K562 (cell line): ENCODE data around the gene EIF3J. TPM values are rescaled to one million over a fixed set of nuclear protein-coding genes. Genes with fewer than 3 reads are reported as not detected.

ENCODE experiments used
- ATAC-seq: fragments of 200-7000 bp; cut with Tn5 transposase; 3 replicates; pipeline ENCODE4 v1.9.1; 2020; ENCODE audit warnings: moderate library complexity
- BruUV-seq: library from RNA; stranded (reverse); fragments of 400-500 nt; replicated peaks from 2 replicates; lab custom pipeline; 2021; lab: Mats Ljungman, UMichigan
- CTCF ChIA-PET: fragments of 300-600 bp; formaldehyde crosslinking; extraction: SDS; loops from one replicate; lab custom pipeline; 2021; ENCODE audit warnings: low intra/inter-chr PET ratio; lab: Yijun Ruan, JAX
- POLR2A ChIA-PET: fragments of 300-600, 350-650 bp; sonication (Branson Sonifier 250); formaldehyde crosslinking; extraction: SDS; loops from one replicate; lab custom pipeline; 2021; ENCODE audit warnings: antibody characterized with exemption, inconsistent platforms; lab: Yijun Ruan, JAX
- DNase-seq, 4 experiments: peaks; one replicate each; pipeline versions ENCODE4 v3.0.0 to v3.0.0-alpha.2; 2011 to 2018; ENCODE audit warnings: low spot score in 3 of 4, mixed read lengths in 3 of 4; ENCODE audit errors: extremely low read depth in 1 of 4
- FAIRE-seq: peaks from 2 replicates; lab custom pipeline; 2011; peaks lifted over from hg19 to GRCh38; lab: Jason Lieb, UNC
- H2AFZ ChIP-seq: 2 replicates; pipeline ENCODE4 v1.6.0; 2011; ENCODE audit warnings: low read depth, low read length, control low read depth, inconsistent platforms
- H3K27ac ChIP-seq: fragments of 200-600 bp; 3 replicates; pipeline ENCODE4 v1.8.0; 2011; ENCODE audit warnings: low read depth, mild to moderate bottlenecking, control low read depth, inconsistent platforms, low read length, moderate library complexity, mixed read lengths; ENCODE audit errors: extremely low read depth
- H3K27me3 ChIP-seq, 2 experiments: fragments of 300-600 bp in 1 of 2; 2 replicates in 1 of 2; 3 replicates in 1 of 2; pipeline versions ENCODE4 v1.6.0 to v1.8.0; 2011; ENCODE audit warnings: inconsistent platforms in 2 of 2, low read length in 2 of 2, mild to moderate bottlenecking in 1 of 2, mixed read lengths in 1 of 2, moderate library complexity in 1 of 2; ENCODE audit not compliant: control insufficient read depth in 2 of 2, insufficient read depth in 2 of 2
- H3K36me3 ChIP-seq: fragments of 300-600 bp; 3 replicates; pipeline ENCODE4 v1.8.0; 2011; ENCODE audit warnings: mild to moderate bottlenecking, low read length, inconsistent platforms; ENCODE audit not compliant: control insufficient read depth, insufficient read depth
- H3K4me1 ChIP-seq, 2 experiments: fragments of 200-600 bp in 1 of 2; replicated peaks in 1 of 2; 2 replicates in 1 of 2; 3 replicates in 1 of 2; pipeline versions ENCODE4 v1.5.1 to v1.8.0; 2011; ENCODE audit warnings: inconsistent platforms in 2 of 2, low read length in 2 of 2, mild to moderate bottlenecking in 1 of 2, mixed read lengths in 1 of 2, moderate library complexity in 1 of 2; ENCODE audit not compliant: control insufficient read depth in 2 of 2, insufficient read depth in 2 of 2
- H3K4me2 ChIP-seq: 2 replicates; pipeline ENCODE4 v1.6.1; 2011; ENCODE audit warnings: low read length, control low read depth, inconsistent platforms, mixed read lengths; ENCODE audit not compliant: insufficient read depth
- H3K4me3 ChIP-seq: fragments of 200-600 bp; sonication (generic), shearing (Covaris generic); 2 replicates; pipeline ENCODE4 v1.5.1; 2016; ENCODE audit warnings: control low read depth, inconsistent platforms
- H3K79me2 ChIP-seq: fragments of 200-600 bp; 3 replicates; pipeline ENCODE4 v1.8.0; 2011; ENCODE audit warnings: low read length, inconsistent platforms; ENCODE audit not compliant: control insufficient read depth, insufficient read depth
- H3K9ac ChIP-seq, 2 experiments: 2 replicates each; pipeline versions ENCODE4 v1.6.0 to v1.6.1; 2011; ENCODE audit warnings: low read depth in 2 of 2, low read length in 2 of 2, control low read depth in 1 of 2, inconsistent platforms in 1 of 2, mild to moderate bottlenecking in 1 of 2, mixed read lengths in 1 of 2; ENCODE audit not compliant: insufficient read depth in 1 of 2
- H3K9me1 ChIP-seq: one replicate; pipeline ENCODE4 v1.6.0; 2011; ENCODE audit warnings: inconsistent platforms, mild to moderate bottlenecking, low read length, moderate library complexity; ENCODE audit not compliant: control insufficient read depth, insufficient read depth
- H3K9me3 ChIP-seq: replicated peaks from 2 replicates; pipeline ENCODE4 v1.5.1; 2011; ENCODE audit warnings: low read depth, low read length, inconsistent platforms; ENCODE audit not compliant: control insufficient read depth, insufficient read depth
- H4K20me1 ChIP-seq: replicated peaks from 2 replicates; pipeline ENCODE4 v1.6.1; 2011; ENCODE audit warnings: low read length, inconsistent platforms, mixed read lengths; ENCODE audit not compliant: control insufficient read depth, insufficient read depth
- ARNT ChIP-seq, 2 experiments: fragments of 450-650 bp; IDR thresholded peaks; 2 replicates each; pipeline ENCODE4 v1.6.1; 2016; ENCODE audit warnings: mild to moderate bottlenecking in 1 of 2
- DEAF1 ChIP-seq: fragments of 450-650 bp; formaldehyde crosslinking; IDR thresholded peaks from 2 replicates; pipeline ENCODE4 v1.4.0; 2020; ENCODE audit warnings: mild to moderate bottlenecking, moderate library complexity
- ILK ChIP-seq: fragments of 450-650 bp; IDR thresholded peaks from 2 replicates; pipeline ENCODE4 v1.6.1; 2016; ENCODE audit warnings: missing genetic modification characterization, low read depth, mild to moderate bottlenecking, missing compliant biosample characterization, moderate library complexity, borderline replicate concordance
- MYNN ChIP-seq, 2 experiments: sonication (generic); formaldehyde crosslinking in 1 of 2; IDR thresholded peaks; 2 replicates each; pipeline versions ENCODE4 v1.5.0 to v1.6.1; 2016 to 2020; ENCODE audit warnings: antibody characterized with exemption in 1 of 2, missing genetic modification reagents in 1 of 2
- NR1H2 ChIP-seq: sonication (generic); formaldehyde crosslinking; IDR thresholded peaks from 2 replicates; pipeline ENCODE4 v1.4.0; 2020; ENCODE audit warnings: mild to moderate bottlenecking, missing genetic modification reagents
- POLR2A ChIP-seq: fragments of 450-650 bp; conservative IDR thresholded peaks from 2 replicates; pipeline ENCODE4 v1.6.1; 2016
- SUPT5H ChIP-seq: fragments of 450-650 bp; IDR thresholded peaks from 2 replicates; pipeline ENCODE4 v1.6.1; 2016
- XRCC4 ChIP-seq: IDR thresholded peaks from one replicate; pipeline ENCODE4 v1.6.1; 2011; ENCODE audit not compliant: insufficient read depth, insufficient read length; ENCODE audit errors: extremely low read depth
- ZNF140 ChIP-seq: fragments of 250-450 bp; sonication (Bioruptor Pico); IDR thresholded peaks from 2 replicates; pipeline ENCODE4 v1.8.0; 2021; ENCODE audit warnings: moderate library complexity, mild to moderate bottlenecking, inconsistent platforms
- WGBS: fragments of 100-300 bp; shearing (Covaris generic); methylation state at CpG from one replicate; pipeline ENCODE4 v1.1.6; 2016; ENCODE audit warnings: low coverage, mixed read lengths; ENCODE audit not compliant: insufficient coverage; ENCODE audit errors: missing lambda C conversion rate; 5-methylcytosine and 5-hydroxymethylcytosine counted together
- in situ Hi-C: fragments of 300-500 bp; cut with MboI; formaldehyde crosslinking; loops from 4 replicates; pipeline ENCODE4 v1.15.0; 2018; ENCODE audit warnings: inconsistent platforms, mixed read lengths
- intact Hi-C: fragments of 100-400 bp; cut with micrococcal nuclease; formaldehyde crosslinking; loops from 2 replicates; pipeline ENCODE4 v1.14.2; 2022
- polyA plus RNA-seq, 8 experiments: library from polyadenylated mRNA; depleted of rRNA in 4 of 8; stranded (reverse) in 5 of 8; unstranded in 3 of 8; fragments of >200 nt; fragmentation: Nextera tagmentation in 2 of 8; fragmentation: Illumina TruSeq in 1 of 8; extraction: Ambion mirVana in 2 of 8; extraction: Trizol in 1 of 8; gene quantifications; 2 replicates each; pipeline versions ENCODE4 v1.2.1 to v1.2.3, GENCODE V29; 2011 to 2014; ENCODE audit warnings: inconsistent platforms in 1 of 8, missing spikeins in 1 of 8
- total RNA-seq, 7 experiments: library from RNA; depleted of rRNA in 6 of 7; stranded (reverse); fragments of >200 nt in 6 of 7; fragmentation: Illumina TruSeq in 2 of 7; extraction: Trizol in 2 of 7; gene quantifications; 2 replicates each; pipeline versions ENCODE4 v1.2.1 to v1.2.3, GENCODE V29; 2011 to 2021; ENCODE audit warnings: low replicate concordance in 1 of 7

EIF3J gene
- total and polyA plus RNA-seq, 9 of the 15 experiments (the other 6 are each of a cell fraction or from before 2014, with no cell fraction given) = 44.2 to 217 (median 151) TPM

- no peak for FAIRE-seq
- Histone ChIP-seq H2AFZ (no peak overlapping the region), H3K9me3 (no peaks in the 10 kb centered on the region; the same call in 1 of the 2 replicates), H3K79me2 (no peaks in the 10 kb centered on the region), H3K27ac (no peak overlapping the region; the same call in 2 of the 3 replicates), H3K9ac (no peak overlapping the region), H3K9me1 (no peaks in the 10 kb centered on the region), H4K20me1 (no peaks in the 10 kb centered on the region), H3K27me3 (no peaks in the 10 kb centered on the region), H3K4me2 (no peak overlapping the region), H3K4me1 (no peaks in the 10 kb centered on the region), H3K4me3 (no peak overlapping the region), H3K36me3 (peaks cover 91% of the 10 kb centered on the region)
- POLR2A ChIA-PET = no interaction called here
- in situ Hi-C loops = no loop called here
- 92% methylated on average over 4 of the region's 4 CpGs for WGBS
- ATAC-seq = no peak; the same call in 2 of the 3 replicates
- CTCF ChIA-PET = no interaction called here
- DNase-seq = no peak
- no TSS peak for BruUV-seq
- no peak for TF ChIP-seq XRCC4
- TF ChIP-seq MYNN (IDR thresholded peaks at IDR 0.05) = peak; percentile 1; the same call in 1 of the 2 replicates
- no peak for TF ChIP-seq MYNN (CRISPR knock-in tag; IDR thresholded peaks at IDR 0.05)
- peak; percentile 21 for TF ChIP-seq POLR2A
- TF ChIP-seq SUPT5H = 0 out of 2 replicates have a peak, but pooled peaks have one; percentile 11
- intact Hi-C loops = no loop called here
These were observed 29.2 kb downstream of the EIF3J start for GRCh38 chr15:44566155-44566540.

DNA sequence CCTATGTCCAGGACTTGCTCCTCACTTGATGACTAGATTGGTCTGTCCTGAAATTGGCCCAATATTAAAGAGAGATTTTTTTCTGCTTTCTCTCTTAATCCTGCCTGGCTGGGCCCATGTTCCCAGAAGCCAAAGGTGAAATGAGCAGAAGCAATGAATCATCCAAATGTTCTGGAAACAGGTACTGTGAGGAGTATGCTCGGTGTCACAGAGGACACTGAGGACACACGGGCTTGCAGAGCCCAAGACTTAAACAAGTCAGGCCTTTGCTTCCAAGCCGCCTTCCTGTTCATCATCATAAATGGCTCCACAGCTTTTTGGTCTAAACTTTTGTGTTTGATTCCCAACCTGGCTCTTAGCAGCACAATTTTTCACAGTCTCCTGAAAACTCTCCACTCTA, 31.4 kb downstream of the EIF3J start:
- no peaks in the 10 kb centered on the region for H4K20me1 ChIP-seq
- DNase-seq = no peak
- ATAC-seq = no peak
- H3K27me3 ChIP-seq = no peaks in the 10 kb centered on the region
- no peaks in the 10 kb centered on the region; the same call in 1 of the 2 replicates for H3K9me3 ChIP-seq
- no peak overlapping the region for H3K4me3 ChIP-seq
- H3K9ac ChIP-seq = no peak overlapping the region
- no peak overlapping the region for H2AFZ ChIP-seq
- intact Hi-C loops = no loop called here
- H3K9me1 ChIP-seq = no peaks in the 10 kb centered on the region
- TF ChIP-seq ZNF140 (CRISPR knock-in tag) (no peak), ARNT (IDR thresholded peaks at IDR 0.05) (no peak), DEAF1 (CRISPR knock-in tag) (no peak), NR1H2 (CRISPR knock-in tag) (no peak), XRCC4 (no peak), POLR2A (no peak), ILK (tag) (no peak)
- FAIRE-seq = no peak
- ChIA-PET CTCF (no interaction called here), POLR2A (interaction anchor here (0.6 to 0.7 kb wide), 2 partner anchors 14 to 156 kb away, joined by 3 to 4 read pairs; no protein-coding TSS in a partner anchor)
- no peak overlapping the region for H3K4me2 ChIP-seq
- peaks cover 81% of the 10 kb centered on the region for H3K36me3 ChIP-seq
- H3K79me2 ChIP-seq = no peaks in the 10 kb centered on the region
- TSS peak; percentile 5 for BruUV-seq
- WGBS = 84% methylated on average over 3 of the region's 3 CpGs
- H3K27ac ChIP-seq = no peak overlapping the region
- in situ Hi-C loops = no loop called here
- H3K4me1 ChIP-seq = no peaks in the 10 kb centered on the region
